Smooth muscle cell of the coronary artery (primary cell): ENCODE data around the gene BAG1. TPM values are rescaled to one million over a fixed set of nuclear protein-coding genes. Genes with fewer than 3 reads are reported as not detected.

Source experiments
- total RNA-seq: library from RNA; depleted of rRNA; stranded (reverse); fragments of >200 nt; gene quantifications from 2 replicates; pipeline ENCODE4 v1.2.3, GENCODE V29; 2014; ENCODE audit warnings: low replicate concordance

The BAG1 gene
- 18.7 and 23.8 TPM in 2 replicates for total RNA-seq

GRCh38 chr9:33264473-33265177 is at the start of gene BAG1, which contains the start of gene CHMP5:
TSS of gene BAG1 (minus strand) at chr9:33264708.
TSS of gene CHMP5 (plus strand) at chr9:33265049. CDS start at chr9:33265079, 30 bp downstream.

DNA sequence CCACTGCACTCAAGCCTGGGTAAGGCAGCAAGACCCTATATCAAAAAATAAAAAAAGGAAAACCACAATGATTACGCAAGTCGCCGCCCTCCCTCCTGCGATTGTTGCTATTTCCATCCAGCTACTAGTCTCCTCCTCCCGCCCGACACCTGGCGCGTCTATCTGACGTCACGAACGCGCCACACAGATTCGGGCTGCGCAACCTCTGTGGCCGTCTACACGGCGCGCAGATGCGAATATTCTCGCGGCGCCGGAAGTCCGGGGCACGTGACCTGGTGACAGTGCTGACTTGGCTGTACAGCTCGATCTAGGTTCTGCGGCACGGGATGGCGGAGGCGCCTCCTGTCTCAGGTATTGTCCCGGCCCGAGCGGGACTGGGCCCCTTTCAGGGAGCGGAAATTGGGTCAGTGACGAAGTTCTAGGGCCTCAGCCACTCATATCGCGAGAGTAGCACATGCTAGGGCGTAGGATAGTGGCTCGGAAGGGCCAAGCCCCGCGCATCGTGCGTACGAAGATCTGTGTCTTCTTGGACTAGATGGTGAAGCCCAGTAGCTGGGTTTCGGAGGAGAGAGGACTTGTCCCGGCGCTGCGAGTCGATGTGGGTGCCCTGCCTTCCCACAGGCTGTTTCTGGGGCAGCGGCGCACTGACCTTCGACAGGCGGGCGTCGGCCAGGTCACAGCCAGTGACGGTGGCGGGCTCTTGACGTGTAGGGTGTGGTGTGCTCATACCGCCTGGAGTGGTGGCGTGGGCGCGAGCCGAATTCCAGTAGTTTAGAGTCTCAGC is 25.9 kb upstream of the BAG1 start, which contains the start of gene NFX1:
TSS of gene NFX1 (plus strand) at position 270 of the 784 bp plus-strand sequence. CDS start at position 327, 57 bp downstream.

DNA sequence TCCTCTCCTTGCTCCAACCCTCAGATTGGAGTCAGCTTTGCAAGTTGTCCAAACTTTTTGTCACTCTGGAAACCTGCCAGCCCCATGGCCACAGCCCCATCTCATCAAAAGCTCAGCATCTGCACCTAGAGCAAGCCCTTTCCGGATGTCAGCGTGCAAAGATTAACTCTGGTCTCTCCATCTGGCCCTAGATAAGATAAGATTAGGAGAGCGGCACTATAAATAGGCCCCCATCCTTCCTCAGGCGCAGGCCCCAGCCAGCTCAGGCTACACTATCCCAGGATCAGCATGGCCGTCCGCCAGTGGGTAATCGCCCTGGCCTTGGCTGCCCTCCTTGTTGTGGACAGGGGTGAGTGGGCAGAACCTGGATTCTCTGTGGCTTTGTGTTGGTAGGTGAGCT is 24.6 kb downstream of the BAG1 start, which contains the start of gene SPINK4:
TSS of gene SPINK4 (plus strand) at position 247 of the 400 bp plus-strand sequence. CDS start at position 289, 42 bp downstream.

Other genes with a start within 250 kb of the BAG1 start
- gene DNAJA1, start 239.4 kb downstream of the BAG1 start, total RNA-seq: 67.4 and 170 TPM in 2 replicates
- gene SMU1, start 188.0 kb downstream of the BAG1 start, total RNA-seq: 28.3 and 31.5 TPM in 2 replicates
- 10.4 and 37.4 TPM in 2 replicates for gene B4GALT1, start 97.4 kb downstream of the BAG1 start, total RNA-seq
- not detected in 2 replicates for gene SPINK4, start 24.5 kb downstream of the BAG1 start, total RNA-seq
- gene CHMP5, start 341 bp upstream of the BAG1 start, total RNA-seq: 115 and 135 TPM in 2 replicates
- 17.4 and 25.4 TPM in 2 replicates for gene NFX1, start 25.8 kb upstream of the BAG1 start, total RNA-seq
- 1.6 TPM in 1 of 2 replicates, not detected in the other for gene AQP7, start 137.9 kb upstream of the BAG1 start, total RNA-seq
- 1.3 and 1.5 TPM in 2 replicates for gene AQP3, start 182.9 kb upstream of the BAG1 start, total RNA-seq
- gene NOL6, start 209.2 kb upstream of the BAG1 start, total RNA-seq: 18.0 and 27.1 TPM in 2 replicates